Bone marrow (tissue), 2 donors: ENCODE measurements around the gene ZNF155.

ENCODE experiments used
- DNase-seq, 2 donors: peaks; one replicate each; lab custom pipeline; 2025; lab: John Stamatoyannopoulos, UW

The ZNF155 gene

GRCh38 chr19:44003461-44004009, 19.5 kb downstream of the ZNF155 start:
- DNase-seq: no peak

GRCh38 chr19:44005973-44006372, 22.0 kb downstream of the ZNF155 start:
- DNase-seq: peak in 1 of 2 donors; percentile 4

GRCh38 chr19:44007473-44007872, 23.5 kb downstream of the ZNF155 start:
- no peak for DNase-seq

- DNase-seq: no peak
Measured at GRCh38 chr19:44010468-44010867, 26.5 kb downstream of the ZNF155 start.

- no peak for DNase-seq
Measured at GRCh38 chr19:44019498-44019897, 35.5 kb downstream of the ZNF155 start.

- no peak for DNase-seq
Measured at GRCh38 chr19:44021221-44021620, 37.2 kb downstream of the ZNF155 start.

- DNase-seq: no peak
Measured at GRCh38 chr19:44024900-44025216, 40.9 kb downstream of the ZNF155 start.

GRCh38 chr19:44025217-44025936, 41.4 kb downstream of the ZNF155 start, which contains the start of gene ZNF222:
ZNF222 (plus strand) TSS chr19:44025379; CDS start chr19:44025437, 58 bp downstream.
- DNase-seq: peak; percentile 67 to 88

GRCh38 chr19:44026622-44027021, 42.6 kb downstream of the ZNF155 start:
- DNase-seq: no peak

GRCh38 chr19:44032001-44032610, 48.1 kb downstream of the ZNF155 start:
- DNase-seq: no peak

GRCh38 chr19:44042147-44042546, 58.2 kb downstream of the ZNF155 start:
- no peak for DNase-seq
